Renal cortex interstitium (tissue), 3 donors: ENCODE measurements around the gene TGFB1I1. TPM values are rescaled to one million over a fixed set of nuclear protein-coding genes. Genes with fewer than 3 reads are reported as not detected.

Experiments used
- polyA plus RNA-seq, 3 donors: library from polyadenylated mRNA; unstranded; fragments of 120-200 nt; gene quantifications; one replicate each; pipeline ENCODE4 v1.2.1, GENCODE V29; 2013; ENCODE audit not compliant: insufficient read length in 3 of 3

The TGFB1I1 gene
- polyA plus RNA-seq, 3 donors: 42.1 to 51.3 (median 45.6) TPM

Other genes with a start within 250 kb of the TGFB1I1 start
- 1 to 10 TPM; 1.9 to 2.1 (median 1.9) TPM for gene ITGAM, start 212.2 kb upstream of the TGFB1I1 start, polyA plus RNA-seq
- 1 to 10 TPM in 1 of 3 donors, under 1 TPM in 2; 0.39 to 1.9 (median 0.65) TPM for gene ITGAX, start 117.0 kb upstream of the TGFB1I1 start, polyA plus RNA-seq
- gene ITGAD, start 78.8 kb upstream of the TGFB1I1 start, polyA plus RNA-seq: under 1 TPM; 0.08 to 0.22 (median 0.17) TPM
- 1 to 10 TPM in 2 of 3 donors, under 1 TPM in 1; 0.51 to 1.6 (median 1.2) TPM for gene COX6A2, start 43.8 kb upstream of the TGFB1I1 start, polyA plus RNA-seq
- 1 to 10 TPM; 2.7 to 3.3 (median 2.8) TPM for gene ZNF843, start 29.4 kb upstream of the TGFB1I1 start, polyA plus RNA-seq
- 10 to 100 TPM; 10.2 to 14.6 (median 14.3) TPM for gene ARMC5, start 12.7 kb upstream of the TGFB1I1 start, polyA plus RNA-seq
- gene SLC5A2, start 11.0 kb downstream of the TGFB1I1 start, polyA plus RNA-seq: 10 to 100 TPM; 39.0 to 73.9 (median 54.2) TPM
- 100 to 1,000 TPM in 1 of 3 donors, 10 to 100 TPM in 2; 69.2 to 101 (median 86.3) TPM for gene RUSF1, start 36.2 kb downstream of the TGFB1I1 start, polyA plus RNA-seq
- 10 to 100 TPM in 1 of 3 donors, 1 to 10 TPM in 2; 3.8 to 13.4 (median 5.5) TPM for gene AHSP, start 55.7 kb downstream of the TGFB1I1 start, polyA plus RNA-seq